ENCODE data around the gene PAWR.
"Not testable (repeated sequence)": the region's sequence is repeated elsewhere in the genome, so short reads cannot be mapped to it uniquely, and the experiment has no call there.

The PAWR gene

DNA sequence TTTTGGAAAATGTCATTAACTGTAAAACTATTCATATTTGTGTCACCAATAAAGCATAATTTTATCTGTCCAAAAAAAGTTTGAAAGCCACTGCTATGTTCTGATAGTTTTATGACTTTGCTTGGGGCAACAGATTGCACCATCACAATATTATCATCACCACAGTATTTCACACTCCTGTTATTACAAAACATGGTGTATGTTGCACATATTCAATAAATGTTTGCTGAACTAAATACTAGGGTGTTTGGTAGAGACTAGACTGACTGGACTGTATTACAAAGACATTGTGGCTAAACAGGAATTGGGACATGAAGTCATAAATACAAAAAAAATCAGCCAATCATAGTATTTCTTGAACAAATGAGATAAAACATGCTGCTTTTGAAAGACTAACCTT is 55.1 kb downstream of the PAWR start:
- H3K4me3 ChIP-seq (ENCODE audit: low read length) = no peak overlapping the region
- TF ChIP-seq, protein P1, sequence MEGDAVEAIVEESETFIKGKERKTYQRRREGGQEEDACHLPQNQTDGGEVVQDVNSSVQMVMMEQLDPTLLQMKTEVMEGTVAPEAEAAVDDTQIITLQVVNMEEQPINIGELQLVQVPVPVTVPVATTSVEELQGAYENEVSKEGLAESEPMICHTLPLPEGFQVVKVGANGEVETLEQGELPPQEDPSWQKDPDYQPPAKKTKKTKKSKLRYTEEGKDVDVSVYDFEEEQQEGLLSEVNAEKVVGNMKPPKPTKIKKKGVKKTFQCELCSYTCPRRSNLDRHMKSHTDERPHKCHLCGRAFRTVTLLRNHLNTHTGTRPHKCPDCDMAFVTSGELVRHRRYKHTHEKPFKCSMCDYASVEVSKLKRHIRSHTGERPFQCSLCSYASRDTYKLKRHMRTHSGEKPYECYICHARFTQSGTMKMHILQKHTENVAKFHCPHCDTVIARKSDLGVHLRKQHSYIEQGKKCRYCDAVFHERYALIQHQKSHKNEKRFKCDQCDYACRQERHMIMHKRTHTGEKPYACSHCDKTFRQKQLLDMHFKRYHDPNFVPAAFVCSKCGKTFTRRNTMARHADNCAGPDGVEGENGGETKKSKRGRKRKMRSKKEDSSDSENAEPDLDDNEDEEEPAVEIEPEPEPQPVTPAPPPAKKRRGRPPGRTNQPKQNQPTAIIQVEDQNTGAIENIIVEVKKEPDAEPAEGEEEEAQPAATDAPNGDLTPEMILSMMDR (conservative IDR thresholded peaks at IDR 0.05; ENCODE audit: low read depth, low read length) = no peak
- no peak for DNase-seq (ENCODE audit: low read depth)

DNA sequence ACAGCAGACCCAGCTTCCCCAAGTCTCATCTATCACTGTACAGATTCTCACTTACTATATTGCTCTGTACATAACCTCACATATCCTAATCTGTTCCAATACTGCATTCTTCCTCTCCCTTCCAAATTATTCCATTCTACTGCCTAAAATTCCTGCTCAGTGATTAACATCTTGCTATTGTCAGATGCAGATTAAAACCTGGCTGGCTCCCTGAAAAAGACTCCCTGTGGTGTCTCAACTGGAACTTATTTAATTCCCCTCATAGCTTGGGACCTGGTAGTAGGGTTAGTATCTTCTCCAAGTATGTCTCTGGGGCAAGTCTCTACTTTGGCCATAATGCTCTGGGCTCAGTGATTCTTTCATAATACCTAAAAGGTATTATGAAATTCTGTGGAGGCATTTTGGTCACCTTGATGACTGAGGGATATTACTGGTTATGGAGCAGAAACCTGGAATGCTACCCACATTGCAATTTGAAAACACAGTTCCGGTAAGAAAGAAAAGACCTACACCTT is 55.8 kb downstream of the PAWR start:
- no peak for DNase-seq (ENCODE audit: low read depth)

DNA sequence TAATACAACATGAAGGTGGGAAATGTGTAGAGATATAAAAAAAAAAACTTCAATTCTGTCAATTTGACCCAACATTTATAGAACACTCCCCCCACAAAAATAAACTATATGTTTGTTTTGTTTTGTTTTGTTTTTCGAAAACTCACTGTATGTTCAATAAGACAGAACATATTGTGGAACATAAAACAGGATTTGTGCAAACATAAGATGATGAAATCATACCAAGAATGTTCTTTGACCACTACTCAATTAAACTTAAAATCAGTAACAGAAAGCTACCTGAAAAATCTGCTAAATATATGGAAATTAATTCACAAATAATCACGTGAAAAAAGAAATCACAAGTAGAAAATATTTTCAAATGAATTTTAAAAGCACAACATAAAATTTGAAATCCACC is 61.2 kb downstream of the PAWR start:
- H3K4me3 ChIP-seq (ENCODE audit: low read length) = no peak overlapping the region
- TF ChIP-seq, protein P1 (conservative IDR thresholded peaks at IDR 0.05; ENCODE audit: low read depth, low read length) = no peak
- no peak for DNase-seq (ENCODE audit: low read depth)

More for the DNA sequence above, 55.8 kb downstream of the PAWR start:
- TF ChIP-seq, protein P1 (conservative IDR thresholded peaks at IDR 0.05; ENCODE audit: low read depth, low read length) = no peak
- H3K4me3 ChIP-seq (ENCODE audit: low read length) = no peak overlapping the region

DNA sequence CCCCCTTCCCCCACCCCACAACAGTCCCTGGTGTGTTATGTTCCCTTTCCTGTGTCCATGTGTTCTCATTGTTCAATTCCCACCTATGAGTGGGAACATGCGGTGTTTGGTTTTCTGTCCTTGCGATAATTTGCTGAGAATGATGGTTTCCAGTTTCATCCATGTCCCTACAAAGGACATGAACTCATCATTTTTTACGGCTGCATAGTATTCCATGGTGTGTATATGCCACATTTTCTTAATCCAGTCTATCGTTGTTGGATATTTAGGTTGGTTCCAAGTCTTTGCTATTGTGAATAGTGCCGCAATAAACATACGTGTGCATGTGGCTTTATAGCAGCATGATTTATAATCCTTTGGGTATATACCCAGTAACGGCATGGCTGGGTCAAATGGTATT is 64.0 kb downstream of the PAWR start:
- H3K4me3 ChIP-seq (ENCODE audit: low read length) = not testable (repeated sequence)

GRCh38 chr12:79624378-79624777 is 66.4 kb downstream of the PAWR start:
- TF ChIP-seq, protein P1 (conservative IDR thresholded peaks at IDR 0.05; ENCODE audit: low read depth, low read length) = no peak
- no peak overlapping the region for H3K4me3 ChIP-seq (ENCODE audit: low read length)
- no peak for DNase-seq (ENCODE audit: low read depth)

More for the DNA sequence above, 64.0 kb downstream of the PAWR start:
- DNase-seq (ENCODE audit: low read depth) = not testable (repeated sequence)

DNA sequence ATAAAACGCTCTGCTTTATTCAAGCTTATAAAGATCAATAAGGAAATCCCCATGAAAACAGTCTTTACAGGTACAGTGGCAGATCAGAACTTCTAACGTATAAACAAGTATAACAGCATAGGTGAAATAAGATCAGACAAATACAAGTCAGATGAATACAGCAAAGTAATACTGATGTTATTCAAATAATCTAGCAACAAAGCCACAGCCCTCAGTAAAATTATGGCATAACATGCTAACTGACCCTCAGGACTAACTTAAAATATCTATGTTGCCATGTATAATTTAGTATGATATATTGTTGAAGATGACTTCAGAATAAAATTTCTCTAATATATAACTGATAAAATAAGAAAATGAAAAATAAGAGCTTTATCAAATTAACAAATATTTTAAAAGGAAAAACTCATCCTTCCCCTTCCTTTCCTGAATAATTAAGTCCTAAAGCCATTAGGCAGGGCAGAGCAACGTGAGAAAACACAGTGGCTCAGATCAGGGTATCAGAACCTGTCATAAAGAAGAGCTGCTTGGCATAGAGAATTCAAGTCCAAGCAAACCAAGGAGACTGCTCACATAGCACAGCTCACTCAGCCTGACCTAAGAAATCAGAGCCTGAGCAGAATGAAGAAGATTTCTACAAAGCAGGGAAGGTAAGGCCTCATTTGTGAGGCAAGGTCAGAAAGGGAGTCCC is 70.7 kb downstream of the PAWR start:
- TF ChIP-seq, protein P1 (conservative IDR thresholded peaks at IDR 0.05; ENCODE audit: low read depth, low read length) = no peak
- no peak for DNase-seq (ENCODE audit: low read depth)
- no peak overlapping the region for H3K4me3 ChIP-seq (ENCODE audit: low read length)

DNA sequence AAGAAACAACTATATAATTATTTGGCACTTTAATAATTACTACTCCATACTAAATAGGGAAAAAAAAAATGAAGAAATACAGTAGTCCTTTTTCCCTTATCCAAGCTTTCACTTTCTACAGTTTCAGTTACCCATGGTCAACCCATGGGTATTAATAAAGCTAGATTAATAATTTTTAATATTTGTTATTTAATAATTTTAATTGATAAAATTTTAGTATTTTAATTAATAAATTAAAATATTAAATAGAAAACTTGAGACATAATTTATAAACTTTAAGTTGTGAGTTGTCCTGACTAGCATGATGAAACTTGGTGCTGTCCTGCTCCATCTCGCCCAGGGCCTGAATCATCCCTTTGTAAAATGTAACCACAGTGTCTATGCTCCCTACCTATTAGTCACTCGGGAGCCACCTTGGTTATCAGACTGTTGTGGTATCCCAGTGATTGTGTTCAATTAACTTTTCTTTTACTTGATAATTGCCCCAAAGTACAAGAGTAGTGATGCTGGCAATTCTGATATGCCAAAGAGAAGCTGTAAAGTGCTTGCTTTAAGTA is 71.8 kb downstream of the PAWR start:
- H3K4me3 ChIP-seq (ENCODE audit: low read length) = no peak overlapping the region
- no peak for DNase-seq (ENCODE audit: low read depth)
- TF ChIP-seq, protein P1 (conservative IDR thresholded peaks at IDR 0.05; ENCODE audit: low read depth, low read length) = no peak
